Measurements from ENCODE around the gene USP10.

DNA sequence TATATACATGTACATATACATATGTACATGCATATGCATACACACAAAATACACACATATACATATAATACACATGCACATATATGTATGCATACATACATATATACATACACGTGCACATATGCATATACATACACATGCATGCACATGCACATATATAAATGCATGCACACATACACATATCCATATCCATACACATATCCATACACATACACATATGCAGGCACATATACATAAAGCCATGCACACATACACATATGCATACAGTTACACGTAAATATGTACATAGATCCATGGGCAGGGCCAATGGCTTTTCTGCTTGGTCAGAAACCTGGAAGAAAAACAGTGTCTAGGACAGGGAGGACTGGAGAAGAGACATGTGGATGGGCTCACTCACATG is 23.9 kb upstream of the USP10 start:
- TF ChIP-seq, protein P1, sequence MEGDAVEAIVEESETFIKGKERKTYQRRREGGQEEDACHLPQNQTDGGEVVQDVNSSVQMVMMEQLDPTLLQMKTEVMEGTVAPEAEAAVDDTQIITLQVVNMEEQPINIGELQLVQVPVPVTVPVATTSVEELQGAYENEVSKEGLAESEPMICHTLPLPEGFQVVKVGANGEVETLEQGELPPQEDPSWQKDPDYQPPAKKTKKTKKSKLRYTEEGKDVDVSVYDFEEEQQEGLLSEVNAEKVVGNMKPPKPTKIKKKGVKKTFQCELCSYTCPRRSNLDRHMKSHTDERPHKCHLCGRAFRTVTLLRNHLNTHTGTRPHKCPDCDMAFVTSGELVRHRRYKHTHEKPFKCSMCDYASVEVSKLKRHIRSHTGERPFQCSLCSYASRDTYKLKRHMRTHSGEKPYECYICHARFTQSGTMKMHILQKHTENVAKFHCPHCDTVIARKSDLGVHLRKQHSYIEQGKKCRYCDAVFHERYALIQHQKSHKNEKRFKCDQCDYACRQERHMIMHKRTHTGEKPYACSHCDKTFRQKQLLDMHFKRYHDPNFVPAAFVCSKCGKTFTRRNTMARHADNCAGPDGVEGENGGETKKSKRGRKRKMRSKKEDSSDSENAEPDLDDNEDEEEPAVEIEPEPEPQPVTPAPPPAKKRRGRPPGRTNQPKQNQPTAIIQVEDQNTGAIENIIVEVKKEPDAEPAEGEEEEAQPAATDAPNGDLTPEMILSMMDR (IDR thresholded peaks at IDR 0.05; ENCODE audit: low read depth, low read length, missing input control), result no peak
- TF ChIP-seq RXRA (IDR thresholded peaks at IDR 0.05) (no peak), EGR1 (IDR thresholded peaks at IDR 0.05; ENCODE audit: low read depth in 2 of 2) (no peak), GABPA (IDR thresholded peaks at IDR 0.05 in 1 of 2, conservative IDR thresholded peaks at IDR 0.05 in 1 of 2) (no peak), RAD21 (IDR thresholded peaks at IDR 0.05) (no peak), REST (IDR thresholded peaks at IDR 0.05) (no peak), NR2F2 (IDR thresholded peaks at IDR 0.05) (no peak), TAF1 (conservative IDR thresholded peaks at IDR 0.05) (no peak), MAX (IDR thresholded peaks at IDR 0.05) (no peak), FOXA1 (IDR thresholded peaks at IDR 0.05) (no peak)
- TF ChIP-seq, protein P2, sequence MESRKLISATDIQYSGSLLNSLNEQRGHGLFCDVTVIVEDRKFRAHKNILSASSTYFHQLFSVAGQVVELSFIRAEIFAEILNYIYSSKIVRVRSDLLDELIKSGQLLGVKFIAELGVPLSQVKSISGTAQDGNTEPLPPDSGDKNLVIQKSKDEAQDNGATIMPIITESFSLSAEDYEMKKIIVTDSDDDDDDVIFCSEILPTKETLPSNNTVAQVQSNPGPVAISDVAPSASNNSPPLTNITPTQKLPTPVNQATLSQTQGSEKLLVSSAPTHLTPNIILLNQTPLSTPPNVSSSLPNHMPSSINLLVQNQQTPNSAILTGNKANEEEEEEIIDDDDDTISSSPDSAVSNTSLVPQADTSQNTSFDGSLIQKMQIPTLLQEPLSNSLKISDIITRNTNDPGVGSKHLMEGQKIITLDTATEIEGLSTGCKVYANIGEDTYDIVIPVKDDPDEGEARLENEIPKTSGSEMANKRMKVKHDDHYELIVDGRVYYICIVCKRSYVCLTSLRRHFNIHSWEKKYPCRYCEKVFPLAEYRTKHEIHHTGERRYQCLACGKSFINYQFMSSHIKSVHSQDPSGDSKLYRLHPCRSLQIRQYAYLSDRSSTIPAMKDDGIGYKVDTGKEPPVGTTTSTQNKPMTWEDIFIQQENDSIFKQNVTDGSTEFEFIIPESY (IDR thresholded peaks at IDR 0.05), result no peak

All from liver (tissue), 3 donors.